Testis (tissue), 3 donors: ENCODE data around the gene PAFAH1B1. TPM values are rescaled to one million over a fixed set of nuclear protein-coding genes. Genes with fewer than 3 reads are reported as not detected.

Source experiments
- DNase-seq: peaks from one replicate; pipeline ENCODE4 v3.0.0-alpha.2; 2019
- H3K27ac ChIP-seq, 2 donors: fragments of 200-600 bp; sonication (generic); one replicate each; pipeline ENCODE4 v1.5.1; 2019
- H3K27me3 ChIP-seq: fragments of 200-600 bp; sonication (generic); one replicate; pipeline ENCODE4 v1.5.1; 2019
- H3K36me3 ChIP-seq: fragments of 200-600 bp; sonication (generic); one replicate; pipeline ENCODE4 v1.5.1; 2017; ENCODE audit warnings: low read depth; ENCODE audit errors: missing control alignments
- H3K4me1 ChIP-seq: fragments of 200-600 bp; sonication (generic); one replicate; pipeline ENCODE4 v1.5.1; 2019
- H3K4me3 ChIP-seq, 2 donors: fragments of 200-600 bp; sonication (generic); one replicate each; pipeline ENCODE4 v1.5.1; 2017 to 2019
- H3K9me3 ChIP-seq: fragments of 200-600 bp; sonication (generic); one replicate; pipeline ENCODE4 v1.5.1; 2017
- CTCF ChIP-seq, 3 experiments: fragments of 450-650 bp in 2 of 3; fragments of 200-600 bp in 1 of 3; sonication (generic) in 1 of 3; IDR thresholded peaks; one replicate each; pipeline ENCODE4 v1.5.1; 2016 to 2019; ENCODE audit warnings: antibody characterized with exemption in 3 of 3, mild to moderate bottlenecking in 2 of 3, moderate library complexity in 1 of 3
- POLR2A ChIP-seq: fragments of 450-650 bp; IDR thresholded peaks from one replicate; pipeline ENCODE4 v1.6.1; 2017; ENCODE audit warnings: antibody characterized with exemption, mild to moderate bottlenecking, moderate library complexity
- WGBS, 2 donors: methylation state at CpG; one replicate each; pipeline ENCODE4 v1.1.5; 2018; 5-methylcytosine and 5-hydroxymethylcytosine counted together
- intact Hi-C: fragments of 100-400 bp; cut with DNase I; formaldehyde crosslinking; loops from one replicate; pipeline ENCODE4 v1.15.1; 2023; ENCODE audit warnings: low total_unique reads
- polyA plus RNA-seq: library from polyadenylated mRNA; stranded (reverse); fragments of 350-450 nt; fragmentation: Illumina TruSeq; extraction: RNeasy Lipid Tissue Mini Kit (QIAGEN cat#74804); gene quantifications from one replicate; pipeline ENCODE4 v1.2.3, GENCODE V29; 2014; ENCODE audit warnings: low read depth, low replicate concordance; ENCODE audit not compliant: insufficient read depth
- total RNA-seq, 2 donors: library from RNA; depleted of rRNA; stranded (reverse); fragments of >200 nt; gene quantifications; one replicate each; pipeline ENCODE4 v1.2.3, GENCODE V29; 2016

Gene PAFAH1B1
- total and polyA plus RNA-seq, 3 donors from 2014 or later: 157 to 597 (median 225) TPM

GRCh38 chr17:2710071-2710802 lies 116.8 kb downstream of the PAFAH1B1 start:
- TF ChIP-seq CTCF (IDR thresholded peaks at IDR 0.05) (no peak), POLR2A (no peak)
- 18 to 29% methylated on average over 7 to 16 of the region's 16 CpGs for WGBS, 2 donors

GRCh38 chr17:2710803-2711607 lies 117.6 kb downstream of the PAFAH1B1 start:
- no peaks in the 10 kb centered on the region for H3K36me3 ChIP-seq
- intact Hi-C loops: no loop called here
- H3K9me3 ChIP-seq: no peaks in the 10 kb centered on the region
- H3K27ac ChIP-seq: peak overlapping the region; percentile 29 to 58
- peak overlapping the region; percentile 85 to 88 for H3K4me3 ChIP-seq
- no peak for TF ChIP-seq CTCF (IDR thresholded peaks at IDR 0.05)
- TF ChIP-seq POLR2A: no peak
- H3K27me3 ChIP-seq: no peaks in the 10 kb centered on the region
- WGBS, 2 donors: 0 to 1% methylated on average over 19 to 32 of the region's 82 CpGs
- DNase-seq: no peak
- peaks cover 45% of the 10 kb centered on the region for H3K4me1 ChIP-seq

More at GRCh38 chr17:2710071-2710802, 116.8 kb downstream of the PAFAH1B1 start:
- DNase-seq: no peak
- peaks cover 45% of the 10 kb centered on the region for H3K4me1 ChIP-seq
- H3K36me3 ChIP-seq: no peaks in the 10 kb centered on the region
- H3K4me3 ChIP-seq: peak overlapping the region; percentile 85 to 88
- H3K27ac ChIP-seq: peak overlapping the region; percentile 29 to 58
- no peaks in the 10 kb centered on the region for H3K9me3 ChIP-seq
- intact Hi-C loops: no loop called here
- H3K27me3 ChIP-seq: no peaks in the 10 kb centered on the region

GRCh38 chr17:2711608-2712299 lies 118.3 kb downstream of the PAFAH1B1 start, which contains the start of gene CLUH:
TSS of gene CLUH (minus strand) at chr17:2711764. CDS start at chr17:2711661, 103 bp downstream.
- Histone ChIP-seq H3K36me3 (no peaks in the 10 kb centered on the region), H3K4me1 (peaks cover 45% of the 10 kb centered on the region), H3K9me3 (no peaks in the 10 kb centered on the region), H3K27me3 (no peaks in the 10 kb centered on the region), H3K27ac (peak within 1 kb of the TSS; percentile 29 to 74), H3K4me3 (peak within 1 kb of the TSS; percentile 85 to 88)
- peak; percentile 97 for DNase-seq
- 0% methylated on average over 26 to 58 of the region's 76 CpGs for WGBS, 2 donors
- TF ChIP-seq CTCF (IDR thresholded peaks at IDR 0.05) (peak in 1 of 3 experiments; percentile 28), POLR2A (no peak)
- intact Hi-C loops: no loop called here

GRCh38 chr17:2712300-2713043 lies 119.0 kb downstream of the PAFAH1B1 start:
- no peak for TF ChIP-seq POLR2A
- TF ChIP-seq CTCF (IDR thresholded peaks at IDR 0.05): no peak
- Histone ChIP-seq H3K27me3 (no peaks in the 10 kb centered on the region), H3K4me3 (peak overlapping the region; percentile 85 to 88), H3K9me3 (no peaks in the 10 kb centered on the region), H3K27ac (peak overlapping the region; percentile 29 to 74), H3K4me1 (peaks cover 38% of the 10 kb centered on the region), H3K36me3 (no peaks in the 10 kb centered on the region)
- intact Hi-C loops: no loop called here
- no peak for DNase-seq
- 30 to 35% methylated on average over 24 to 36 of the region's 36 CpGs for WGBS, 2 donors
